Glutamatergic neuron (in vitro differentiated cells): ENCODE data around the gene KIRREL2. TPM values are rescaled to one million over a fixed set of nuclear protein-coding genes. Genes with fewer than 3 reads are reported as not detected.

Source experiments
- DNase-seq: peaks from one replicate; pipeline ENCODE4 v3.0.0; 2022
- H3K27ac Mint-ChIP-seq: one replicate; pipeline ENCODE4 v1.8.0; 2020; ENCODE audit warnings: mild to moderate bottlenecking, mixed read lengths, inconsistent platforms; ENCODE audit not compliant: unreplicated experiment
- H3K27me3 Mint-ChIP-seq: one replicate; pipeline ENCODE4 v1.8.0; 2020; ENCODE audit warnings: mild to moderate bottlenecking, moderate library complexity, mixed read lengths, inconsistent platforms; ENCODE audit not compliant: unreplicated experiment
- H3K36me3 Mint-ChIP-seq: one replicate; pipeline ENCODE4 v1.8.0; 2020; ENCODE audit warnings: mild to moderate bottlenecking, mixed read lengths, inconsistent platforms; ENCODE audit not compliant: unreplicated experiment
- H3K4me1 Mint-ChIP-seq: one replicate; pipeline ENCODE4 v1.8.0; 2020; ENCODE audit warnings: mild to moderate bottlenecking, low read depth, mixed read lengths, inconsistent platforms; ENCODE audit not compliant: unreplicated experiment
- H3K4me3 Mint-ChIP-seq: one replicate; pipeline ENCODE4 v1.8.0; 2020; ENCODE audit warnings: mild to moderate bottlenecking, mixed read lengths, inconsistent platforms; ENCODE audit not compliant: unreplicated experiment
- H3K9me3 Mint-ChIP-seq: one replicate; pipeline ENCODE4 v1.8.0; 2020; ENCODE audit warnings: mild to moderate bottlenecking, moderate library complexity, mixed read lengths, inconsistent platforms; ENCODE audit not compliant: unreplicated experiment
- CTCF ChIP-seq: fragments of 200-600 bp; sonication (generic); IDR thresholded peaks from one replicate; pipeline ENCODE4 v1.5.0; 2021; ENCODE audit not compliant: partially characterized antibody, unreplicated experiment
- total RNA-seq: library from RNA; stranded (reverse); fragmentation: NEBNext Ultra II Directional; extraction: Animal tissue kit (Norgen Biotek cat#: 25700); gene quantifications from one replicate; pipeline ENCODE4 v1.2.1, GENCODE V29; 2021; ENCODE audit not compliant: unreplicated experiment

The KIRREL2 gene
- total RNA-seq, 1 donor from 2014 or later = 47.1 TPM

DNA sequence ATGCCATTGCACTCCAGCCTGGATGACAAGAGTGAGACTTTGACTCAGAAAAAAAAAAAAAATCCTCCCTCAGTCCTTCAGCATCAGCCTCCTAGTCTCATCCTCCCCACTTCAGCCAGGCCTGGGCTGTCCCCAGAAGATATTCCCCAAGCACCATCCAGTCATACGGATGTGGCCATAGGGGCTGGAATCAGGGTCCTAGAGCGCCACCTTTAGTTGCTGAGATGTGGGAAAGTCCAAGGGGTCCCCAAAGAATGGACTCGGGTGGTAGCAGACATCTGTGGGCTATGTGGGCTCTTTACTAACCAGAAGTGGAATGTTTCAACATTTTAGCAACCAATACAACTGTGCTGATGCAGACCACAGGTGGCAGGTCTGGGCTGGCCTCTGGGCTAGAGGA lies 54.5 kb downstream of the KIRREL2 start:
- no peak for DNase-seq
- no peaks in the 10 kb centered on the region for H3K36me3 Mint-ChIP-seq
- H3K4me3 Mint-ChIP-seq = no peak overlapping the region
- H3K27ac Mint-ChIP-seq = no peak overlapping the region
- peaks cover 1% of the 10 kb centered on the region for H3K9me3 Mint-ChIP-seq
- no peak for TF ChIP-seq CTCF
- H3K27me3 Mint-ChIP-seq = peaks cover 3% of the 10 kb centered on the region
- no peaks in the 10 kb centered on the region for H3K4me1 Mint-ChIP-seq

DNA sequence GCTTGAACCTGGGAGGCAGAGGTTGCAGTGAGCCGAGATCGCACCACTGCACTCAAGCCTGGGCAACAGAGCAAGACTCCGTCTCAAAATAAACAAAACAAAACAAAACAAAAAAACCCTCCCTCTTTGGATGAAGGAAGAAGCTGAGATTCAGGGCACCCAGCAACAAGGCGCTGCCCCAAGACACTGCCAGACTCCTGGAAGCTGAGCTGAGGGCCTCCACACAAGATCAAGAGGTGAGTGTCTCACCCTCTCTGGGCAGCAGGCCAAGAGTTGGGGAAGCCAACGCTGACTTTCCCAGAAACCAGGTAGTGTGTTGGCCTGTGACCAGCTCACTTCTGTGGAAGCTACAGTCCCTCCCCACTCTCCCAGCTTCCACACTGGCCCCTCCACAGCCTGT lies 55.1 kb downstream of the KIRREL2 start:
- no peak for DNase-seq
- peaks cover 1% of the 10 kb centered on the region for H3K9me3 Mint-ChIP-seq
- no peak for TF ChIP-seq CTCF
- H3K27me3 Mint-ChIP-seq = peaks cover 3% of the 10 kb centered on the region
- H3K36me3 Mint-ChIP-seq = no peaks in the 10 kb centered on the region
- no peak overlapping the region for H3K4me3 Mint-ChIP-seq
- H3K4me1 Mint-ChIP-seq = no peaks in the 10 kb centered on the region
- no peak overlapping the region for H3K27ac Mint-ChIP-seq

DNA sequence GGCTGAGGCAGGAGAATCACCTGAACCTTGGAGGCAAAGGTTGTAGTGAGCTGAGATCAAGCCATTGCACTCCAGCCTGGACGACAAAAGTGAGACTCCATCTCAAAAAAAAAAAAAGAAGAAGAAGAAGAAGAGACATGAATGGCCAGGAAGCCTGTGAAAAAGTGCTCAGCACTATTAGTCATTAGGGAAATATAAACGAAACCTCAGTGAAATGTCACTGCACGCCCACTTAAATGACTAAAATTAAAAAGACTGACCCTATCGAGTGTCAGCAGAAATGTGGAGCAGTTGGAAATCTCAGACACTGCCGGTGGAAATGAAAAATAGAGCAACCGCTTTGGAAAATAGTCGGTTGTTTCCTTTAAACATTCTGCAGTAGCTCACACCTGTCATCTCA lies 56.9 kb downstream of the KIRREL2 start:
- Mint-ChIP-seq H3K36me3 (no peaks in the 10 kb centered on the region), H3K27ac (no peak overlapping the region), H3K9me3 (no peaks in the 10 kb centered on the region), H3K27me3 (peaks cover 1% of the 10 kb centered on the region), H3K4me3 (no peak overlapping the region), H3K4me1 (no peaks in the 10 kb centered on the region)
- no peak for TF ChIP-seq CTCF
- no peak for DNase-seq

DNA sequence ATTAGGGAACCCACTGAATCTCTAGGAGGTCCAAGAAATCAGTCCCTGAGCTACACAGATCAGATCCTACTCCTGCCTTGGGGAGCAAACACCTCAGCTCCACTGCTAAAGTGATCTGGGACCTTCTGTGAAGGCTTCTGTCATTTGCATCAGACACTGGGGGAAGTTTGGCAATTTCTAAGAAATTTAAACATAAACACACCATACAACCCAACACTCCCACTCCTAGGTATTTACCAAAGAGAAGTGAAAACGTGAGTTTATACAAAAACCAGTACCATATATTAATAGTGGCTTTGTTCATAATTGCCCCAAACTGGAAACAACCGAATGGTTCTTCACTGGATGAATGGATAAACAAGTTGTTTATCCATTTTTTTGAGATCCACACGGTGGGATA lies 58.7 kb downstream of the KIRREL2 start:
- H3K27me3 Mint-ChIP-seq = peaks cover 1% of the 10 kb centered on the region
- H3K27ac Mint-ChIP-seq = no peak overlapping the region
- TF ChIP-seq CTCF = no peak
- no peaks in the 10 kb centered on the region for H3K9me3 Mint-ChIP-seq
- no peaks in the 10 kb centered on the region for H3K36me3 Mint-ChIP-seq
- no peaks in the 10 kb centered on the region for H3K4me1 Mint-ChIP-seq
- DNase-seq = no peak
- H3K4me3 Mint-ChIP-seq = no peak overlapping the region

Other genes starting within 250 kb of the KIRREL2 start
- 15.9 TPM for gene HAUS5, start 244.2 kb upstream of the KIRREL2 start, total RNA-seq
- 78.7 TPM for gene RBM42, start 227.9 kb upstream of the KIRREL2 start, total RNA-seq
- gene ETV2, start 215.2 kb upstream of the KIRREL2 start, total RNA-seq = 1.3 TPM
- 448 TPM for gene COX6B1, start 208.6 kb upstream of the KIRREL2 start, total RNA-seq
- gene UPK1A, start 190.4 kb upstream of the KIRREL2 start, total RNA-seq = not detected
- not detected for gene ZBTB32, start 152.4 kb upstream of the KIRREL2 start, total RNA-seq
- 60.8 TPM for gene KMT2B, start 138.9 kb upstream of the KIRREL2 start, total RNA-seq
- gene IGFLR1, start 114.5 kb upstream of the KIRREL2 start, total RNA-seq = 4.7 TPM
- 24.3 TPM for gene U2AF1L4, start 111.5 kb upstream of the KIRREL2 start, total RNA-seq
- gene PSENEN, start 111.3 kb upstream of the KIRREL2 start, total RNA-seq = 109 TPM
- gene LIN37, start 108.3 kb upstream of the KIRREL2 start, total RNA-seq = 29.8 TPM
- gene HSPB6, start 99.9 kb upstream of the KIRREL2 start, total RNA-seq = 0.49 TPM
- 41.7 TPM for gene PROSER3, start 98.7 kb upstream of the KIRREL2 start, total RNA-seq
- gene ARHGAP33, start 81.3 kb upstream of the KIRREL2 start, total RNA-seq = 180 TPM
- gene PRODH2, start 44.1 kb upstream of the KIRREL2 start, total RNA-seq = 0.64 TPM
- 4.7 TPM for gene NPHS1, start 4.4 kb upstream of the KIRREL2 start, total RNA-seq
- 618 TPM for gene APLP1, start 11.7 kb downstream of the KIRREL2 start, total RNA-seq
- gene NFKBID, start 43.6 kb downstream of the KIRREL2 start, total RNA-seq = 7.6 TPM
- gene HCST, start 45.6 kb downstream of the KIRREL2 start, total RNA-seq = not detected
- gene TYROBP, start 51.4 kb downstream of the KIRREL2 start, total RNA-seq = not detected
- gene LRFN3, start 79.5 kb downstream of the KIRREL2 start, total RNA-seq = 40.6 TPM
- 17.7 TPM for gene SDHAF1, start 138.3 kb downstream of the KIRREL2 start, total RNA-seq
- 2.0 TPM for gene SYNE4, start 151.9 kb downstream of the KIRREL2 start, total RNA-seq
- gene ALKBH6, start 157.3 kb downstream of the KIRREL2 start, total RNA-seq = 29.5 TPM
- gene CLIP3, start 176.0 kb downstream of the KIRREL2 start, total RNA-seq = 146 TPM
- 10.1 TPM for gene THAP8, start 197.4 kb downstream of the KIRREL2 start, total RNA-seq
- 5.5 TPM for gene WDR62, start 198.0 kb downstream of the KIRREL2 start, total RNA-seq